ENCODE data around the gene TM4SF5. TPM values are rescaled to one million over a fixed set of nuclear protein-coding genes. Genes with fewer than 3 reads are reported as not detected.

The TM4SF5 gene
- total and polyA plus RNA-seq, 7 donors = 0.34 TPM; not detected in 6

- H3K4me3 ChIP-seq = peak overlapping the region; percentile 92
- H3K27ac ChIP-seq = no peak overlapping the region
- peaks cover 0 to 3% of the 10 kb centered on the region in 2 donors for H3K36me3 ChIP-seq (ENCODE audit: insufficient read depth in 1 of 2, low read depth in 1 of 2)
- no peak for DNase-seq
- peaks cover 0 to 50% (median 7%) of the 10 kb centered on the region in 3 donors for H3K27me3 ChIP-seq (ENCODE audit: insufficient read depth in 3 of 3, low read length in 2 of 3)
- no peak for TF ChIP-seq CTCF (IDR thresholded peaks at IDR 0.05)
- intact Hi-C loops (cut with DNase I) = loop anchor here in 1 of 2 donors (5.0 kb wide), 1 partner anchor 149 kb away; no protein-coding TSS in a partner anchor
- peaks cover 7% of the 10 kb centered on the region for H3K4me1 ChIP-seq
- 23 to 28% (median 23%) methylated on average over 40 to 41 of the region's 41 CpGs for WGBS, 3 donors
- H3K9me3 ChIP-seq = no peaks in the 10 kb centered on the region
- peak in 2 of 4 donors; percentile 10 to 18 for ATAC-seq
These were observed 33.3 kb upstream of the TM4SF5 start for GRCh38 chr17:4738136-4739121.

- WGBS, 3 donors = 0 to 1% (median 0%) methylated on average over 67 to 100 of the region's 100 CpGs
- Histone ChIP-seq H3K4me1 (peaks cover 7% of the 10 kb centered on the region), H3K27me3 (ENCODE audit: insufficient read depth in 3 of 3, low read length in 2 of 3) (peaks cover 0 to 59% (median 13%) of the 10 kb centered on the region in 3 donors), H3K4me3 (peak within 1 kb of the TSS; percentile 92), H3K9me3 (no peaks in the 10 kb centered on the region), H3K27ac (no peak within 1 kb of the TSS), H3K36me3 (ENCODE audit: insufficient read depth in 1 of 2, low read depth in 1 of 2) (no peaks in the 10 kb centered on the region)
- intact Hi-C loops (cut with DNase I) = loop anchor here in 1 of 2 donors (5.0 kb wide), 1 partner anchor 148 kb away; no protein-coding TSS in a partner anchor
- ATAC-seq (peak; percentile 53 to 76 (median 69)), DNase-seq (peak; percentile 57 to 72)
- no peak for TF ChIP-seq CTCF (IDR thresholded peaks at IDR 0.05)
These were observed 32.3 kb upstream of the TM4SF5 start, which contains the start of the genes CXCL16 and ZMYND15 for GRCh38 chr17:4739122-4740024. Gene CXCL16, minus strand, starts transcription at chr17:4739928. Its CDS starts 589 bp downstream, at chr17:4739339. Gene ZMYND15, plus strand, starts transcription at chr17:4739833. Its CDS starts 716 bp downstream, at chr17:4740549.

- Histone ChIP-seq H3K27me3 (ENCODE audit: insufficient read depth in 3 of 3, low read length in 2 of 3) (peaks cover 0 to 65% (median 19%) of the 10 kb centered on the region in 3 donors), H3K36me3 (ENCODE audit: insufficient read depth in 1 of 2, low read depth in 1 of 2) (no peaks in the 10 kb centered on the region), H3K4me3 (peak overlapping the region; percentile 92), H3K27ac (no peak overlapping the region), H3K4me1 (peaks cover 7% of the 10 kb centered on the region), H3K9me3 (no peaks in the 10 kb centered on the region)
- DNase-seq (no peak), ATAC-seq (no peak)
- no peak for TF ChIP-seq CTCF (IDR thresholded peaks at IDR 0.05)
- intact Hi-C loops (cut with DNase I) = no loop called here
- WGBS, 3 donors = 7 to 11% (median 11%) methylated on average over 7 to 13 of the region's 13 CpGs
These were observed 31.7 kb upstream of the TM4SF5 start for GRCh38 chr17:4740025-4740351.

GRCh38 chr17:4740584-4740983 is 31.1 kb upstream of the TM4SF5 start:
- H3K9me3 ChIP-seq = no peaks in the 10 kb centered on the region
- no peaks in the 10 kb centered on the region for H3K36me3 ChIP-seq (ENCODE audit: insufficient read depth in 1 of 2, low read depth in 1 of 2)
- no peak for TF ChIP-seq CTCF (IDR thresholded peaks at IDR 0.05)
- H3K27ac ChIP-seq = no peak overlapping the region
- ATAC-seq (no peak), DNase-seq (no peak)
- H3K27me3 ChIP-seq (ENCODE audit: insufficient read depth in 3 of 3, low read length in 2 of 3) = peaks cover 0 to 71% (median 24%) of the 10 kb centered on the region in 3 donors
- WGBS, 3 donors = 92 to 96% (median 95%) methylated on average over 8 of the region's 8 CpGs
- H3K4me3 ChIP-seq = no peak overlapping the region
- H3K4me1 ChIP-seq = peaks cover 7% of the 10 kb centered on the region
- intact Hi-C loops (cut with DNase I) = no loop called here
